A673 (cell line): ENCODE measurements around the gene CNNM1. TPM values are rescaled to one million over a fixed set of nuclear protein-coding genes. Genes with fewer than 3 reads are reported as not detected.

Experiments used
- BruUV-seq: library from RNA; stranded (reverse); fragments of 400-500 nt; replicated peaks from 2 replicates; lab custom pipeline; 2021; lab: Mats Ljungman, UMichigan
- CTCF ChIA-PET: fragments of 300-600 bp; sonication (Branson Sonifier 250); formaldehyde crosslinking; loops from one replicate; lab custom pipeline; 2022; ENCODE audit warnings: antibody characterized with exemption; lab: Charles Lee
- POLR2A ChIA-PET: fragments of 300-600 bp; sonication (Branson Sonifier 250); formaldehyde crosslinking; loops from one replicate; lab custom pipeline; 2022; ENCODE audit warnings: antibody characterized with exemption; ENCODE audit not compliant: low non-redundant PET; lab: Charles Lee
- DNase-seq: peaks from one replicate; pipeline ENCODE4 v3.0.0-alpha.2; 2015; ENCODE audit warnings: low spot score
- H3K27ac ChIP-seq: fragments of 200-600 bp; sonication (generic); 2 replicates; pipeline ENCODE4 v1.5.1; 2016; ENCODE audit warnings: mixed run types, low read depth, mild to moderate bottlenecking, mixed read lengths, antibody characterized with exemption, low read length; ENCODE audit not compliant: poor library complexity, severe bottlenecking
- H3K27me3 ChIP-seq: fragments of 200-600 bp; sonication (generic); replicated peaks from 2 replicates; pipeline ENCODE4 v1.6.1; 2017; ENCODE audit warnings: mixed run types, low read depth, mild to moderate bottlenecking, mixed read lengths, antibody characterized with exemption, low read length; ENCODE audit not compliant: insufficient read depth, poor library complexity
- H3K36me3 ChIP-seq: fragments of 200-600 bp; sonication (generic); 2 replicates; pipeline ENCODE4 v1.6.1; 2016; ENCODE audit warnings: mixed run types, mild to moderate bottlenecking, mixed read lengths, antibody characterized with exemption, low read length; ENCODE audit not compliant: insufficient read depth, poor library complexity, severe bottlenecking
- H3K4me1 ChIP-seq: fragments of 200-600 bp; sonication (generic); 2 replicates; pipeline ENCODE4 v1.6.1; 2017; ENCODE audit warnings: mixed run types, mild to moderate bottlenecking, mixed read lengths, antibody characterized with exemption, low read length; ENCODE audit not compliant: insufficient read depth, poor library complexity, severe bottlenecking
- H3K4me3 ChIP-seq: fragments of 200-600 bp; sonication (generic); 2 replicates; pipeline ENCODE4 v1.5.1; 2016; ENCODE audit warnings: low read depth, mixed run types, mild to moderate bottlenecking, mixed read lengths, low read length; ENCODE audit not compliant: poor library complexity, severe bottlenecking
- H3K9me3 ChIP-seq: fragments of 200-600 bp; sonication (generic); 2 replicates; pipeline ENCODE4 v1.6.1; 2016; ENCODE audit warnings: mixed run types, low read depth, mild to moderate bottlenecking, mixed read lengths, antibody characterized with exemption, low read length; ENCODE audit not compliant: poor library complexity, severe bottlenecking
- EZH2 ChIP-seq: fragments of 200-600 bp; sonication (generic); IDR thresholded peaks from 2 replicates; pipeline ENCODE4 v1.6.1; 2017; ENCODE audit warnings: borderline replicate concordance, low read depth, mild to moderate bottlenecking, mixed read lengths, antibody characterized with exemption, low read length; ENCODE audit not compliant: poor library complexity, severe bottlenecking
- intact Hi-C: fragments of 100-400 bp; cut with micrococcal nuclease; formaldehyde crosslinking; loops from one replicate; pipeline ENCODE4 v1.10.0; 2022; ENCODE audit not compliant: unreplicated experiment
- total RNA-seq: library from RNA; stranded (reverse); gene quantifications from 2 replicates; pipeline ENCODE4 v1.2.3, GENCODE V29; 2021
- TF ChIP-seq, protein P1 (sequence below): fragments of 300-800, 200-600 bp; sonication (generic); conservative IDR thresholded peaks from 2 replicates; pipeline ENCODE4 v1.5.1; 2017; ENCODE audit warnings: low read depth, mild to moderate bottlenecking, antibody characterized with exemption, low read length, moderate library complexity, mixed read lengths

The CNNM1 gene
- total RNA-seq, 1 experiment from 2014 or later = 0.73 TPM

DNA sequence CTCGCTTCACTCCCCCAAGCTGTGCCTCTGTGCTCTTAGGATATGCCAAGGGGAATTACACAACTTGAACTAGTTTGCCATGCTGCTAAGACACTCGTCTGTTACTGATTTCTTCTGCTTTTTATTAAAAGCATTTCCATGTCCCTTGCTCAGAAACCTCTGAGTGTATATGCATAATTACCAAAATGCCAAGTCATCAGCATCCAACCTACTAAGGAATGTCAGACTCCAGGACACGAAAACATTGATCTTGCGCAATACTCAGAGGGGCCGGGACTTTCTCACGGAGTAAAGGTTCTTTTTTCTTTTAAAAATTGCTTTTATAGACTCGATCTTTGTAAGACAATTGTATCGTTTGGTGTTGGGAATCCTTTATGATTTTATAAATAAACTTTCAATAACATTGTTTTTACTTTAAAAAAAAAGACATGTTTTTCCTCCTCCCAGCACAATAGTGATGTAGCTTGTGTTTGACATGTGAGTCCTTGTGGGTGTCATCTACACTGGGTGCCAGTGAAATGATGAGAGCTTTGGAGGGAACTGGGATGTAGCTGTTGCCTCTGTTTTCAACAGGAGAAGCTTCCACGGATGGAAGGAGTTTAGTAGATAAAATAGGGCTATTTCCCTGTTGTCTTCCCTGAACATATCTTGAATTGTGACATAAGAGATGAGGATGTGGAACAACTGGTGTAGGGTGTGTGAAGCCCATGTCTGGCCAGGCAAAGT lies 43.6 kb downstream of the CNNM1 start:
- Histone ChIP-seq H3K4me3 (no peak overlapping the region), H3K36me3 (no peaks in the 10 kb centered on the region), H3K27me3 (peaks cover 3% of the 10 kb centered on the region), H3K9me3 (no peaks in the 10 kb centered on the region), H3K27ac (no peak overlapping the region), H3K4me1 (peaks cover 3% of the 10 kb centered on the region)
- POLR2A ChIA-PET = no interaction called here
- intact Hi-C loops = no loop called here
- TF ChIP-seq EZH2 = no peak
- TF ChIP-seq, protein P1, sequence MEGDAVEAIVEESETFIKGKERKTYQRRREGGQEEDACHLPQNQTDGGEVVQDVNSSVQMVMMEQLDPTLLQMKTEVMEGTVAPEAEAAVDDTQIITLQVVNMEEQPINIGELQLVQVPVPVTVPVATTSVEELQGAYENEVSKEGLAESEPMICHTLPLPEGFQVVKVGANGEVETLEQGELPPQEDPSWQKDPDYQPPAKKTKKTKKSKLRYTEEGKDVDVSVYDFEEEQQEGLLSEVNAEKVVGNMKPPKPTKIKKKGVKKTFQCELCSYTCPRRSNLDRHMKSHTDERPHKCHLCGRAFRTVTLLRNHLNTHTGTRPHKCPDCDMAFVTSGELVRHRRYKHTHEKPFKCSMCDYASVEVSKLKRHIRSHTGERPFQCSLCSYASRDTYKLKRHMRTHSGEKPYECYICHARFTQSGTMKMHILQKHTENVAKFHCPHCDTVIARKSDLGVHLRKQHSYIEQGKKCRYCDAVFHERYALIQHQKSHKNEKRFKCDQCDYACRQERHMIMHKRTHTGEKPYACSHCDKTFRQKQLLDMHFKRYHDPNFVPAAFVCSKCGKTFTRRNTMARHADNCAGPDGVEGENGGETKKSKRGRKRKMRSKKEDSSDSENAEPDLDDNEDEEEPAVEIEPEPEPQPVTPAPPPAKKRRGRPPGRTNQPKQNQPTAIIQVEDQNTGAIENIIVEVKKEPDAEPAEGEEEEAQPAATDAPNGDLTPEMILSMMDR = no peak
- CTCF ChIA-PET = no interaction called here
- BruUV-seq = no TSS peak
- DNase-seq = peak; percentile 39

DNA sequence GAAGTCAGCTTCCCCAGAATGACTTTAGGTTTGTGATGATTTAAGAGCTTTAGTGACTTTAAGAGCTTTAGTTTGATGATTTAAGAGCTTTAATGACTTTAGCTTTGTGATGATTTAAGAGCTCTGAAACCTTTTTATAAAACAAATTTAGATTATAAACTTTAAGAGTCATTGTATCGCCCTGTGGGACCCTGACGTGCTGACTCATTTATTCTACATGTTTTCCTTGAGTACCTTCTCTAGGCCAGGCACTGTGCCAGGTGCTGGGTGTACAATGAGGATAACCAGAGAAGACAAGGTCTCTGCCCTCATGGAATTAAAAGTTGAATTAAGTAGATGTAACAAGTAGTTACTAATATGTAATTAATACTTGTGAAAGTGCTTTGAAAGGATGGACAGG lies 45.4 kb downstream of the CNNM1 start:
- H3K27ac ChIP-seq = no peak overlapping the region
- DNase-seq = peak; percentile 24
- no peaks in the 10 kb centered on the region for H3K9me3 ChIP-seq
- H3K4me3 ChIP-seq = no peak overlapping the region
- H3K4me1 ChIP-seq = peaks cover 3% of the 10 kb centered on the region
- H3K36me3 ChIP-seq = no peaks in the 10 kb centered on the region
- TF ChIP-seq, protein P1 = no peak
- TF ChIP-seq EZH2 = no peak
- BruUV-seq = no TSS peak
- no peaks in the 10 kb centered on the region for H3K27me3 ChIP-seq
- ChIA-PET CTCF (interaction anchor here (0.6 kb wide), 1 partner anchor 89 kb away, joined by 3 read pairs; no protein-coding TSS in a partner anchor), POLR2A (no interaction called here)
- intact Hi-C loops = no loop called here

DNA sequence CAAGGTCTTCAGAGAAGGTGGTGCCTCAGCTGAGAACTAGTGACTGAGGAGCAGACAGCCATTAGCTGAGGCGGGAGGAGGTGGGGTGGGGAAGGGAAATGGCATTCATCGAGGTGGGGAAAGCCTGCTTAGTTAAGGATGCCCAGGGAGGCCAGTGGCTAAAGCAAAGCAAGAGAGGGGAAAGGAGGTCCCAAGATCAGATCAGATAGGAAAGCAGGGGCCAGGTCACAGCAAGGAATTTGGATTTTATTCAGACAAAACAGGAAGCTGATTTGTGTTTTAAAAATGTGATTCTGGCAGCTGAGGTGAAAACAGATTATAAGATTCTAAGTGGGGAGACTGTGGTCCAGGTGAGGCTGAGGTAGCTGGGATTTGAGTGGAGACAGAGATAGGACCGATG lies 45.8 kb downstream of the CNNM1 start:
- peaks cover 3% of the 10 kb centered on the region for H3K4me1 ChIP-seq
- H3K36me3 ChIP-seq = no peaks in the 10 kb centered on the region
- intact Hi-C loops = no loop called here
- H3K27ac ChIP-seq = no peak overlapping the region
- DNase-seq = no peak
- CTCF ChIA-PET = interaction anchor here (0.6 kb wide), 1 partner anchor 90 kb away, joined by 3 read pairs; no protein-coding TSS in a partner anchor
- H3K9me3 ChIP-seq = no peaks in the 10 kb centered on the region
- POLR2A ChIA-PET = no interaction called here
- H3K27me3 ChIP-seq = no peaks in the 10 kb centered on the region
- no peak for TF ChIP-seq EZH2
- TF ChIP-seq, protein P1 = no peak
- no peak overlapping the region for H3K4me3 ChIP-seq
- BruUV-seq = no TSS peak
